GM19023 (cell line): ENCODE data around the gene TNIK.
"Not testable (repeated sequence)": the region's sequence is repeated elsewhere in the genome, so short reads cannot be mapped to it uniquely, and the experiment has no call there.

ENCODE experiments used
- ATAC-seq: cut with Tn5 transposase; IDR thresholded peaks from one replicate; pipeline ENCODE4 v1.9.1; 2021; ENCODE audit warnings: mild to moderate bottlenecking, moderate library complexity; ENCODE audit not compliant: unreplicated experiment

The TNIK gene

DNA sequence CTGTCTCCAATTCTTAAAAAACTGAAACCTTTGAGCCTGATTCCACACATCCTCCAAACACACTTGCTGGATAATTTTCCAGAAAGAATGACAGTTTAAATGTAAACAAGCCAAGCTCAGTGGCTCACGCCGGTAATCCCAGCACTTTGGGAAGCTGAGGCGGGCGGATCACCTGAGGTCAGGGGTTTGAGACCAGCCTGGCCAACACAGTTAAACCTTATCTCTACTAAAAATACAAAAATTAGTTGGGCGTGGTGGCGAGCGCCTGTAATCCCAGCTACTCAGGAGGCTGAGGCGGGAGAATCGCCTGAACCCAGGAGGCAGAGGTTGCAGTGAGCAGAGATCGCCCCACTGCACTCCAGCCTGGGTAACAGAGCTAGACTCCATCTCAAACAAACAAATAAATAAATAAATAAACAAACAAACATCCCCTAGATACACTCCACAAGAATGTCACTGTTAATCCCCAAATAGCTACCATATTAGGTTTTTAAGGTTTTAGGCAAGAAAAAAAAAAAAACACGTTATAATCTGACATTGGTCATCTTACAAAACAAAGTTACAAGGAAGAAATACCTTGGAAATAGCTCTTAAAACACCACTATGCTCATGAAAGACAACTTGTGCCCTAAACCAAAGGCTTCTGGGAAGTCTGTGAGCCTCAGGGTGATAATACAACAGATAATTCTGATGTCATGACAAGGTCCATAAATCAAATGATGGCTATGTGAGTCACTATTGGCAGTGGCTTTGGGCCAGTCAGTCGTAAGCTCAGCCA, 13.2 kb downstream of the TNIK start:
- ATAC-seq = no peak

DNA sequence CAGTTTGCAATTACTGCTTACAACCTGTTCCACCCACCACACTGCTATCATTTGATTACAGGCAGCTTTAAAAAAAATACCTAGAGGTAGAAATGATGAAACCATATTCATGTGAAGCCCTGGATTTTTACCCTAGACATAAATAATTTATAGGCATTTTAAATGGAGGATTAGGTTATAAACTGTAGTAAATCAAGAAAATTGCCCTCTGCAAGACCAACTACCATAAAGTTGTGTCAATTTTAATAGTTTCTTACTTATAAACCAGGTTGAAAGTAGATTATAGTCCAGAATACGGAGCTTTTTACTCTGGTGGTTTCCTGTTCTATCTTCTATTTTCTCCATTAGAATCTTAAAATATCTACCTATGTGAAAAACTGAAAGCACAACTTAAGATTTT, 13.9 kb downstream of the TNIK start:
- ATAC-seq = no peak

- no peak for ATAC-seq
Observed at GRCh38 chr3:171445620-171446204, 14.5 kb downstream of the TNIK start.

- no peak for ATAC-seq
Observed at GRCh38 chr3:171444001-171444690, 16.1 kb downstream of the TNIK start.

- ATAC-seq = no peak
Observed at GRCh38 chr3:171443211-171443957, 16.8 kb downstream of the TNIK start.

DNA sequence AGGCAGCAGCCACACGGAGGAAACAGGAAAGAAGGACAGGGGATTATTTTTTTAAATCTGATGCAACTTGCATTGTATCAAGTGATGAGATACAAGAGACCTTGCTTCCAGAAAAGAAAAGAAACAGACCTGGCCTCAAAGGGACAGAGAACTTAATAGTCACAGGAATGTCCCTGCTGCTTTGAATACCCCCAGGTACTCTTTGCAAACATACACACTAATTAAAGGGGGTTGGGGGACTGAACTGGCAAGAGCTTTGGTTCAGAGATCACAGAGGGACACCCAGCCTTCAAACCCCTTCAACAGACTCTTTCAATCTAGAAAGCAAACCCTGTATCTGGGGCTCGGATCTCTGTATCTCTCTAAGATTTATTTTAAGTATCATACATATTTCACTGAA, 18.0 kb downstream of the TNIK start:
- no peak for ATAC-seq

DNA sequence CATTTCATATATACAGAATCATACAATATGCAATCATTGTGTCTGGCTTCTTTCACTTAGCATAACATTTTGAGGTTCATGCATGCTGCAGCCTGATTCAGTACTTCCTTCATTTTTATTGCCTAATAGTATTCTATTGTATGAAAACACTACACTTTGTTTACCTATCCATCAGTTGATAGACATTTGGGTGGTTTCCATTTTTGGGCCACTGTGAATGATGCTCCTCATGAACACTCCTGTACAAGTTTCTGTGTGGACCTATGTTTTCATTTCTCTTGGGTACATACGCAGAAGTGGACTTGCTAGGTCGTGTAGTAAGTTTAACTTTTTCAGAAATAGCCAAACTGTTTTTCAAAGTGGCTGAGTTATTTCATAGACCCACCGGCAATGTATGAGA, 18.8 kb downstream of the TNIK start:
- ATAC-seq = no peak

- no peak for ATAC-seq
Observed at GRCh38 chr3:171439996-171440395, 20.2 kb downstream of the TNIK start.

DNA sequence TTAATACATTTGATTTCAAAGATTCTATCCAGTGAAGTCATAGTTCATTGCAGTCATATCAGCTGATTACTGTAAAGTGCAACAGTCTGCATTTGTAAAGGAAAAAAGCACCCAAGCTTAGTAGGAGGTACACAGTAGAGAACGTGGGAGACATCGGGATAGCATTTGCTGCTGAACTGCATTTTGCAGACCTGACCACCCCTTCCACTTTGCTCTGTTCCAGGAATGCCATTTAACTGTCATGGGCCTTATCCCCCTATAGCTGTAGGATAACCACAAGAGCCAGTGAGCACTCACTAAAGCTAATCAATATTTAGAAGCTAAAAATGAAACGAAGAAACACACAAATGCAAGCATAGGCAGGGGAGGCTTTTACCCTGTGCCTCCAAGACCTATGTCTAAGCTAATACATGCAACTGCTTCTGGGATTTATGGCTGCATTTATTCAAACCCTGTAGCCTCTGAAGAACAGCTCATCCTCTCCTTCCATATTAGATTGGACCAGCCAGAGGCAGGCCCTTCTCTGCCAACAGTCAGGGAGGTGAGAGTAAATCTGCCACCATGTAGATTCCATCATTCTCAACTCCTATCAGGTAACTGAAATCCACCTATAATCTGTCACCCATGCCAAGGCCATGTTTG, 23.0 kb downstream of the TNIK start:
- ATAC-seq = no peak

DNA sequence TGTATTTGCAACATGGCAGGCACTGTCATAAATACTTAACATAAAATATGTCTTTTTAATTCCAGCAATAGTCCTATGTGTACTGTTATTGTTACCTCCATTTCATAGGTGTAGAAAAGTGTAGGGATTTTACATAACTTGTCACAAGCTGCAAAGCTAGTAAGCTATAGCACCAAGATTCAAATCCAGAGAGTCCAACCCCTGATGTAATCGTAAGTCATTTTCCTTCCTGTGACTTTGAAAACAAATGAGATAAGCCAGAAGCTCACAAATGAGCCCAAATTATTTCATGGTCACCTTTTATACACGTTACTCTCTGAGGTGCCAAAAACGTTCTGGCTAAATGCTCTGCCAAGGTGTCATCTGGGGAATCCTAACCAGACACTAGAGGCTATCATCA, 23.8 kb downstream of the TNIK start:
- ATAC-seq = no peak

GRCh38 chr3:171435757-171436156, 24.4 kb downstream of the TNIK start:
- no peak for ATAC-seq

GRCh38 chr3:171435143-171435542, 25.1 kb downstream of the TNIK start:
- ATAC-seq = no peak

DNA sequence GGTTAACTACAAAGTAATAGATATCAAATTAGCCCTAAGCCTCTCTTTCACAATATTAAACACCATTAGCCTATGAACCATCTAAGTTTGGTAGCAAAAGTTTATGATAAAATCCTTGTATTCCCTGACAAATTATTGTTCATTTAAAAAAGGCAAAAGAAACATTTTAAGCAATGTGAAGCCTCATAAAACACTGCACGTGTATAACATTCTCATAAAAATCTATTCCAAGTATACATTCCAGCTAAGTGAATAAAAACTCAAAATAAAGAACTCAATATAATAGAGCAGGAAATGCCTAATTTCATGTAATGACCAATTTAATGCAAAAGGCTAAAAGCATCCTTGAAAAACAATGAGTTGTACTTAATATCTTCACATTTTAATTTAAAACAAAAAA, 27.7 kb downstream of the TNIK start:
- no peak for ATAC-seq

- ATAC-seq = no peak
Observed at GRCh38 chr3:171431550-171431949, 28.7 kb downstream of the TNIK start.

DNA sequence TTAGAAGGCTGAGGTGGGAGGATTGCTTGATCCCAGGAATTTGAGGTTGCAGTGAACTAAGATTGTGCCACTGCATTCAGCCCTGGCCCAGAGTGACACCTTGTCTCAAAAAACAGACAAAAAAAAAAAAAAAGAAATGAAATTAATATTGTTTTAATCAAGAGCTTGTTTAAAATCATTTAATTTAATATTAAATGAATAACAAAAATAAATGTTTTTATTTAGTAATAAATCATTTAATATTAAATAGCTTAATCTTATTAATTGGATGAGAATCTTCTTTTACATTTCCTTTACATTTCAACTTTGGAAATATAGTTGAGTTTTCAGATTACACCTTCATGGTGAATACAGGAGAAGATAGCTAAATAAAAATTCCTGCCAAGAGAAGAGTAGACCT, 29.7 kb downstream of the TNIK start:
- ATAC-seq = no peak

DNA sequence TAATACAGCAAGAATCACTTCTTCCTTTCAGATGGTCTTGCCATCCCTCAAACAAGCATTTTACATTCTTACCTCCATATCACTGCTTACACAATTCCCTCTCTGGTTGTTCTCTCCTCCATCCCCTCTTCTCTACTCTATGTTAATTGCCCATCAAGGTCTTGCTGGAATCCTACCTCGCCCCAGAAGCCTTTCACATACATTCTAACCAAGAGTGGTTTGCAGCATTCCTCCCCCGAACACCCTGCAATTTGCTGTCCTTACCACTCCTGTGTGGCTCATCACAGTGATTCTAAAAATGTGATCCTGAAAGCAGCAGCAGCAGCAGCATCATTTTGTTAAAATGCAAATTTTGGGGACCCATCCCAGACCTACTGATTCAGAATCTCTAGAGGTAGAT, 30.6 kb downstream of the TNIK start:
- no peak for ATAC-seq

DNA sequence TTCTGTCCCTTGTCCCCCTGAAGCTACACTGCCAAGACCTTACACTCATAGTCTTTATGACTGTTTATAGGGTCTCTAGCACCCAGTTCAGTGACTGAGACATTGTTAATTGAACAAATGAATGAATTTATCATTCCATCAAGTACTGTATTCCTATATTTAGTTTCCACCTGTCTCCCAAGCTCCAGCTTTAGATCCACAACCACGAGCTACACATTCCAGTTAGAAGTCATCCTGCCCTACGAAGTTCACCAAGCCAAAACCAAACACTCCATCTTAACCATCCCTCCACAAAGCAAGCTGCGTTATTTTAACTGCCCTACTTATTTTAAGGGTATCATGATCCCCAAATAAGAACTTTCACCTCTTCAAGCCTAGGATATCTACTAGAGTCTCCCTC, 31.3 kb downstream of the TNIK start:
- no peak for ATAC-seq

GRCh38 chr3:171428321-171428787, 31.9 kb downstream of the TNIK start:
- ATAC-seq = no peak

DNA sequence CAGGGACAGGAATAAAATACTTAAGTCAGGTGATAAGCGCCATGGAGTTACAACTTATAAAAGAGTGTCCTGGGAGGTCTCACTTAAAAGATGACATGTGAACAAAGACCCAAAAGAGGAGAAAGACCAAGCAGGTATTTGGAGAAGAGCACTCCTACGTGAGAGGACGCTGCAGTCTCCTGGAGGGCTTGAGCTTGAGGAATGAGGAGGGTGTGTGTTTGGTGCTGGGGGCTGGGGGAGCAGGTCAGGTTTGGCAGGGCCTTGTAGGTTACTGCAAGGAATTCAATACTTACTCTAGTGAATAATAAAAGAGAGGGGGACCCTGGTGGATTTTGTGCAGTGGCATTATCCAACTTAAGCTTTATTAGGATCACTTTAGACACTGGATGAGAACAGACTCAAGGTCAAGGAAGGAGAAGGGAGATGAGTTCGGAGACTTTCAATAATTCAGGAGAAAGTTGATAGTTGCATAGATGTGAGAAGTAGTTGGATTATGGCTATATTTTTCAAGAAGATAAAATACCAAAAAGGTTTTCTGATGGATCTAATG, 32.4 kb downstream of the TNIK start:
- ATAC-seq = no peak

GRCh38 chr3:171424063-171424462, 36.1 kb downstream of the TNIK start:
- not testable (repeated sequence) for ATAC-seq

DNA sequence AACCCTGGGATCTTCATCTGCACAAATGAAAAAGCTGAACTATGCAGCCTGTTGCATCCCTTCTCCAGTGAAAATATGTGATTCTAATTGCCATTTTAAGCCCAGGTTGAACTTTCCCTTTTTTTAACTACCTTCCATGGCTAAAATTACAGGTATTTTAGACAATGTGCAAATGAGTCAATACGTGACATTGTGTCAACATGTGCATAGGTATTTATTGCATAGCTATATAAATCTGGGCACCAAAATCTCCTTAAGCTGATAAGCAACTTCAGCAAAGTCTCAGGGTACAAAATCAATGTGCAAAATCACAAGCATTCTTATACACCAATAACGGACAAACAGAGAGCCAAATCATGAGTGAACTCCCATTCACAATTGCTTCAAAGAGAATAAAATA, 37.4 kb downstream of the TNIK start:
- ATAC-seq = not testable (repeated sequence)
